OCI-LY1 (cell line): ENCODE results near the gene VASP.

Experiments used
- H2AFZ ChIP-seq: fragments of 200-600 bp; sonication (generic), shearing (Covaris generic); 2 replicates; pipeline ENCODE4 v1.6.0; 2014; ENCODE audit warnings: antibody characterized with exemption, mild to moderate bottlenecking, low read length
- H3F3A ChIP-seq: fragments of 200-600 bp; sonication (generic), shearing (Covaris generic); 2 replicates; pipeline ENCODE4 v1.6.0; 2014; ENCODE audit warnings: mild to moderate bottlenecking, antibody characterized with exemption, low read length, moderate library complexity; ENCODE audit not compliant: insufficient read depth
- H3K27ac ChIP-seq: fragments of 200-600 bp; sonication (generic); 2 replicates; pipeline ENCODE4 v1.5.1; 2014; ENCODE audit warnings: low read length, mixed run types, mild to moderate bottlenecking, low read depth; ENCODE audit not compliant: poor library complexity, severe bottlenecking
- H3K27me3 ChIP-seq: fragments of 200-600 bp; sonication (generic); 2 replicates; pipeline ENCODE4 v1.6.0; 2014; ENCODE audit warnings: antibody characterized with exemption, mild to moderate bottlenecking, low read length, moderate library complexity; ENCODE audit not compliant: insufficient read depth
- H3K36me3 ChIP-seq: fragments of 200-600 bp; sonication (generic); 2 replicates; pipeline ENCODE4 v1.6.1; 2014; ENCODE audit warnings: mild to moderate bottlenecking, antibody characterized with exemption, low read length, moderate library complexity, mixed read lengths; ENCODE audit not compliant: insufficient read depth
- H3K4me1 ChIP-seq: fragments of 200-600 bp; sonication (generic); 2 replicates; pipeline ENCODE4 v1.5.1; 2014; ENCODE audit warnings: mild to moderate bottlenecking, low read length, moderate library complexity; ENCODE audit not compliant: insufficient read depth, severe bottlenecking
- H3K4me2 ChIP-seq: fragments of 200-600 bp; sonication (generic), shearing (Covaris generic); 2 replicates; pipeline ENCODE4 v1.6.1; 2014; ENCODE audit warnings: low read length
- H3K4me3 ChIP-seq: fragments of 200-600 bp; sonication (generic); 2 replicates; pipeline ENCODE4 v1.5.1; 2014; ENCODE audit warnings: low read length, low read depth, mild to moderate bottlenecking, mixed read lengths; ENCODE audit not compliant: poor library complexity, severe bottlenecking
- H3K79me2 ChIP-seq: fragments of 200-600 bp; shearing (Covaris generic); 2 replicates; pipeline ENCODE4 v1.6.1; 2016; ENCODE audit warnings: mixed run types, low read length, mixed read lengths; ENCODE audit not compliant: insufficient read depth
- H3K9ac ChIP-seq: fragments of 200-600 bp; sonication (generic), shearing (Covaris generic); 2 replicates; pipeline ENCODE4 v1.6.1; 2014; ENCODE audit warnings: mild to moderate bottlenecking, low read length, mixed read lengths
- H3K9me2 ChIP-seq: fragments of 200-600 bp; sonication (generic), shearing (Covaris generic); 2 replicates; pipeline ENCODE4 v1.6.1; 2014; ENCODE audit warnings: low read depth, mild to moderate bottlenecking, low read length, mixed read lengths
- H3K9me3 ChIP-seq: fragments of 200-600 bp; shearing (Covaris generic); 2 replicates; pipeline ENCODE4 v1.6.1; 2014; ENCODE audit warnings: low read length, mixed read lengths
- H4K20me1 ChIP-seq: fragments of 200-600 bp; sonication (generic), shearing (Covaris generic); 2 replicates; pipeline ENCODE4 v1.6.0; 2016; ENCODE audit warnings: mild to moderate bottlenecking, low read length; ENCODE audit not compliant: insufficient read depth
- EZH2 ChIP-seq: fragments of 200-600 bp; sonication (generic), shearing (Covaris generic); IDR thresholded peaks from 2 replicates; pipeline ENCODE4 v1.8.0; 2017; ENCODE audit warnings: borderline replicate concordance, mixed run types, mild to moderate bottlenecking, antibody characterized with exemption, low read length, moderate library complexity, mixed read lengths
- TF ChIP-seq, protein P1 (sequence below): fragments of 200-600 bp; sonication (generic), shearing (Covaris generic); IDR thresholded peaks from 2 replicates; pipeline ENCODE4 v1.5.1; 2017; ENCODE audit warnings: mild to moderate bottlenecking, antibody characterized with exemption, low read length, moderate library complexity, mixed read lengths

VASP gene

DNA sequence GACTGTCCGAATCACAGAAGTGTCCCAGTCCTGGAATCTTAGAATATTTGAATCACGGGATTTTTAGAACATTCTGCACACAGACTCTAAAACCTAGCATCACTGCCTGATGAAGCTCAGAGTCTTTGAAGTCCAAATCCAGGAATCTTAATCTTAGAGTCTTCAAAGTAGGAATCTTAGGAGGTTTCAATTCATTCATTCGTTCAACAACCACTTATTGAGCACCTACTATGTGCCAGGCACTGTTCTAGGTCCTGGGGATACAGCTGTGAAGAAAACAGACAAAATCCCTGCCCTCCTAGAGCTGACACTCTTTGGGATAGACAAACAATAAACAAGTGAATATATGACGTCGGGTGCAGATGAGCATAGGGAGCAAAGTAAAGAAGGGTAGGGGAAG lies 12.1 kb upstream of the VASP start:
- no peak overlapping the region for H3K4me3 ChIP-seq
- no peaks in the 10 kb centered on the region for H4K20me1 ChIP-seq
- no peak for TF ChIP-seq EZH2
- TF ChIP-seq, protein P1, sequence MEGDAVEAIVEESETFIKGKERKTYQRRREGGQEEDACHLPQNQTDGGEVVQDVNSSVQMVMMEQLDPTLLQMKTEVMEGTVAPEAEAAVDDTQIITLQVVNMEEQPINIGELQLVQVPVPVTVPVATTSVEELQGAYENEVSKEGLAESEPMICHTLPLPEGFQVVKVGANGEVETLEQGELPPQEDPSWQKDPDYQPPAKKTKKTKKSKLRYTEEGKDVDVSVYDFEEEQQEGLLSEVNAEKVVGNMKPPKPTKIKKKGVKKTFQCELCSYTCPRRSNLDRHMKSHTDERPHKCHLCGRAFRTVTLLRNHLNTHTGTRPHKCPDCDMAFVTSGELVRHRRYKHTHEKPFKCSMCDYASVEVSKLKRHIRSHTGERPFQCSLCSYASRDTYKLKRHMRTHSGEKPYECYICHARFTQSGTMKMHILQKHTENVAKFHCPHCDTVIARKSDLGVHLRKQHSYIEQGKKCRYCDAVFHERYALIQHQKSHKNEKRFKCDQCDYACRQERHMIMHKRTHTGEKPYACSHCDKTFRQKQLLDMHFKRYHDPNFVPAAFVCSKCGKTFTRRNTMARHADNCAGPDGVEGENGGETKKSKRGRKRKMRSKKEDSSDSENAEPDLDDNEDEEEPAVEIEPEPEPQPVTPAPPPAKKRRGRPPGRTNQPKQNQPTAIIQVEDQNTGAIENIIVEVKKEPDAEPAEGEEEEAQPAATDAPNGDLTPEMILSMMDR = no peak
- peaks cover 39% of the 10 kb centered on the region for H3K4me1 ChIP-seq
- H3K27ac ChIP-seq = no peak overlapping the region
- no peaks in the 10 kb centered on the region for H3K36me3 ChIP-seq
- no peaks in the 10 kb centered on the region for H3K9me2 ChIP-seq
- H3F3A ChIP-seq = peaks cover 5% of the 10 kb centered on the region; the same call in 1 of the 2 replicates
- H3K79me2 ChIP-seq = no peaks in the 10 kb centered on the region
- H3K4me2 ChIP-seq = no peak overlapping the region
- no peaks in the 10 kb centered on the region for H3K9me3 ChIP-seq
- H3K9ac ChIP-seq = no peak overlapping the region
- H2AFZ ChIP-seq = no peak overlapping the region
- H3K27me3 ChIP-seq = 0 out of 2 replicates have a peak, but pooled peaks cover 4% of the 10 kb centered on the region

DNA sequence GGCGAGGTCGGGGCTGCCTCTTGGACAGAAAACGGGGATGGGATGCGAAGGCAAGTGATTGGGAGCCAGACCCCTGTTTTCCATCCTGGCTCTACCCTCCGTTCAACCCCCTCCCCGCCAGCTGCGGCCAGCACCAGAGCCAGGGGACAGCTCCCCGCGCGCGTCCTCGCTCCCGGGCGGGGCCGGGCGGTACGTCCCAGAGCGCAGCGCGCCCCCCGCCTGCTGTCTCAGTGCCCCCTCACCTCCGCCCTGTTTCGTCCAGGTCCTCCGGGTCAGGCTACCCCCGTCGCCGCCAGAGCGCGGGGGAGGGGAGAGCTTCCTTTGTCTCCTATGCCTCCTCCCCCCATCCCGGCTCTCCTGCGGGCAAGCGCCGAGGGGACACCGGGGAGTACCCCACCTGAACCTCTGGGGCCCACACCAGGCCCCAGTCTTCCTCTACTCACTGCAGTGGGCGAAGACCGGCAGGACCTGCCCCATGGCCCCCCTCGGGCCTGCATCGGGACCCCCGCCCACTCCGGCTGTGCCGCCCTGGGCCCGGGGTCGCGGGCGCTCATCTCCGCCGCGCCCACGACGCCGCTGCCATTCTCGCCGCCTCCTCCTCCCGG lies 10.8 kb upstream of the VASP start:
- H3F3A ChIP-seq = peaks cover 5% of the 10 kb centered on the region; the same call in 1 of the 2 replicates
- H2AFZ ChIP-seq = no peak overlapping the region
- no peaks in the 10 kb centered on the region for H3K9me3 ChIP-seq
- H3K79me2 ChIP-seq = no peaks in the 10 kb centered on the region
- H3K36me3 ChIP-seq = no peaks in the 10 kb centered on the region
- H3K4me3 ChIP-seq = peak overlapping the region; percentile 62
- H3K9me2 ChIP-seq = no peaks in the 10 kb centered on the region
- peak overlapping the region; percentile 74 for H3K4me2 ChIP-seq
- H3K4me1 ChIP-seq = peaks cover 39% of the 10 kb centered on the region
- no peak overlapping the region for H3K27ac ChIP-seq
- H3K9ac ChIP-seq = peak overlapping the region; percentile 35; the same call in 1 of the 2 replicates
- H4K20me1 ChIP-seq = no peaks in the 10 kb centered on the region
- TF ChIP-seq, protein P1 = no peak
- TF ChIP-seq EZH2 = no peak
- 0 out of 2 replicates have a peak, but pooled peaks cover 4% of the 10 kb centered on the region for H3K27me3 ChIP-seq

DNA sequence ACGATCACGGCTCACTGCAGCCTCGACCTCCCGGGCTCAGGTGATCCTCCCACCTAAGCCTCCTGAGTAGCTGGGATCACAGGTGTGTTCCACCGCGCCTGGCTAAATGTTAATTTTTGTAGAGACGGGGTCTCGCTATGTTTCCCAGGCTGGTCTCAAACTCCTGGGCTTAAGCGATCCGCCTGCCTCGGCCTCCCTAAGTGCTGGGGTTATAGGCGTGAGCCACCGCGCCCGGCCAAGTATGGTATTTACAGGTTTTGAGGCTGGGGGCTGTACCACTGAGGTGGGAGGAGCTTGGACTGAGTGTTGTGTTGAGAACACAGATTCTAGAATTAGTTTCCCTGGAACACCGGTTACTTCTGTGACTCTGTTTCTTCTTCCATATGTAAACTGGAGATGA lies 9.5 kb upstream of the VASP start:
- TF ChIP-seq, protein P1 = no peak
- TF ChIP-seq EZH2 = no peak
- 0 out of 2 replicates have a peak, but pooled peaks cover 5% of the 10 kb centered on the region for H3F3A ChIP-seq
- peak overlapping the region; percentile 35 for H3K4me3 ChIP-seq
- H2AFZ ChIP-seq = no peak overlapping the region
- 0 out of 2 replicates have a peak, but pooled peaks cover 4% of the 10 kb centered on the region for H3K27me3 ChIP-seq
- H3K79me2 ChIP-seq = no peaks in the 10 kb centered on the region
- peak overlapping the region; percentile 57 for H3K4me2 ChIP-seq
- no peaks in the 10 kb centered on the region for H3K9me2 ChIP-seq
- no peaks in the 10 kb centered on the region for H3K9me3 ChIP-seq
- H3K36me3 ChIP-seq = no peaks in the 10 kb centered on the region
- H4K20me1 ChIP-seq = no peaks in the 10 kb centered on the region
- peaks cover 44% of the 10 kb centered on the region for H3K4me1 ChIP-seq
- no peak overlapping the region for H3K9ac ChIP-seq
- peak overlapping the region; percentile 15 for H3K27ac ChIP-seq
